ENCODE data around the gene BDKRB2.

BDKRB2 gene

DNA sequence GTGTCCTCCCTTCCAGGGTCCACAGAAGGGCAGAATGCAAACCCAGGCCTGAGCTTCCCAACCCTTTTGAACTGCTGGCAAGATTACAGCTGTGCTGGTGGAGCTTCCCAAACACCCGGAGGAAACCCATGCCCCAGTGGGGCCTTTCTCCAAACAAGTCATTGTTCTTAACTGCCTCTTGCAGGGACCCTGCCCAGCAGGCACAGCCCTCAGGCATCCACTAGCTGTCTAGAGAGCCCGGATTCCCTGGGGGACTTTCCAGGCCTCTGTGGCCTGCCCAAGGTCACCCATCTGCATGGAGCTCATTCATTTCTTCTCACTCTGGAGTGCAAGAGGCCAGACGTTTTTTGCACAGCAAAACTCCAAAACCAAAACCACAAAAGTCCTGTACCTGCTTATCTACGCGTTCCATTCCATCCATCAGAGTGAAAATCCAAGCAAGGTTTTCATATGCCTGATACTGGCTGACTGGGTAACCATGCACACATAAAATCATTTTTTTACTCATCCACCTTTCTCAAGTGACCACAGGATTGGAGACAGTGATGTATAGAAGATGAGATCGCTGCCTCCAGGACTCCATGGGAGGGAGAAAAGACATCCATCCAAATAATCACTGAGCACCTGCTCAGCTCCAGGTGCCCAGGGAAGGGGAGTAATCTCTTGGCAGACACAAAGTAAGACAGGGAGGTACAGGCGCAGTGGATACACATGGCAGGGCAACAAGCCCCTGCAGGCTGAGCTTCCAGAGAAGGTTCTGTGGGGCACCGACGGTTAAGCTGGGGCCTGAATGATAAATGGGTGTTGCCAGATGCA is 17.2 kb upstream of the BDKRB2 start:
- in situ Hi-C loops (cut with MboI; ENCODE audit: low pct_unique_long_range_greater_than_20kb, low sequenced_read_pairs, unreplicated experiment): no loop called here
- no peak for DNase-seq (ENCODE audit: low spot score)
- TF ChIP-seq, protein P1, sequence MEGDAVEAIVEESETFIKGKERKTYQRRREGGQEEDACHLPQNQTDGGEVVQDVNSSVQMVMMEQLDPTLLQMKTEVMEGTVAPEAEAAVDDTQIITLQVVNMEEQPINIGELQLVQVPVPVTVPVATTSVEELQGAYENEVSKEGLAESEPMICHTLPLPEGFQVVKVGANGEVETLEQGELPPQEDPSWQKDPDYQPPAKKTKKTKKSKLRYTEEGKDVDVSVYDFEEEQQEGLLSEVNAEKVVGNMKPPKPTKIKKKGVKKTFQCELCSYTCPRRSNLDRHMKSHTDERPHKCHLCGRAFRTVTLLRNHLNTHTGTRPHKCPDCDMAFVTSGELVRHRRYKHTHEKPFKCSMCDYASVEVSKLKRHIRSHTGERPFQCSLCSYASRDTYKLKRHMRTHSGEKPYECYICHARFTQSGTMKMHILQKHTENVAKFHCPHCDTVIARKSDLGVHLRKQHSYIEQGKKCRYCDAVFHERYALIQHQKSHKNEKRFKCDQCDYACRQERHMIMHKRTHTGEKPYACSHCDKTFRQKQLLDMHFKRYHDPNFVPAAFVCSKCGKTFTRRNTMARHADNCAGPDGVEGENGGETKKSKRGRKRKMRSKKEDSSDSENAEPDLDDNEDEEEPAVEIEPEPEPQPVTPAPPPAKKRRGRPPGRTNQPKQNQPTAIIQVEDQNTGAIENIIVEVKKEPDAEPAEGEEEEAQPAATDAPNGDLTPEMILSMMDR (IDR thresholded peaks at IDR 0.05; ENCODE audit: extremely low read depth, insufficient read depth, missing control alignments): no peak

DNA sequence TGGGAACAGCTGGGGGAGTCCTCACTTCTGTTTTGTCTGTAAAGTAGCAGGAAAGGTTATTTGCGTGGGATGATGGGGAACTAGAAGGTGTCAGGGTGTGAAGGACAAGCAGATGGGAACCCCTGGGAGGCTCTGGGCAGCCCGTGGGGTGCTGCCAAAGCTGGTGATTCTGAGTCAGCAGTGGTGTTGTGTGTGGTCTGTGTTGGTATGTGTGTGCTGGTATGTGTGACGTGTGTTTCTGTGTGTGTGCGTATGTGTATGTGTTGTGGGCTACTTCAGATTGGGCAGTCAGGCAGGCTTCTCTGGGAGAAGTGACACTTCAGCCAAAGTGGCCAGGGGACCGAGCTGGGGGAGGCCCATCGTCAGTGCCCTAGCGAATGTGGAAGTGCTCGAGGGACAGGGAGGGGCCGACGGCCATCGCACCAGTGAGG is 15.3 kb upstream of the BDKRB2 start:
- TF ChIP-seq, protein P1 (IDR thresholded peaks at IDR 0.05; ENCODE audit: extremely low read depth, insufficient read depth, missing control alignments): no peak
- no peak for DNase-seq (ENCODE audit: low spot score)
- in situ Hi-C loops (cut with MboI; ENCODE audit: low pct_unique_long_range_greater_than_20kb, low sequenced_read_pairs, unreplicated experiment): no loop called here

DNA sequence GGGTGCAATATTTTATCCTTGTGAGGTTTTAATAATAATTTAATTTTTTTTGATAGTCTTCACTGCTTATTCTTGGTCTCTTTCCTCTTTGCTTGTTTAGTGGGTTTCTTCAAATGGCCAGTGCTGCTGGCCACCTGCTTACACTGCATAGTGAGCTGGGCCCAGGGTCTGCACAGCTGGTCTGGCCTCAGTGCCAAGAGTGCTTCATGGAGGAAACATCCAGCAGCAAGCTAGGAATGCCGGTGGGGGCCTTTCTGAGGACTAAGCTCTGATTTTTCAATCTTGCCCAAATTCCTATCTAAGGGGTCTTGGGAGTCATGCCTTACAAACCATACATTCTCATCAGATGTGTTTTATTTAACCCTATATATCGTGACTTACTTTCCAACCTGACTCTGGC is 13.3 kb upstream of the BDKRB2 start:
- in situ Hi-C loops (cut with MboI; ENCODE audit: low pct_unique_long_range_greater_than_20kb, low sequenced_read_pairs, unreplicated experiment): no loop called here
- no peak for DNase-seq (ENCODE audit: low spot score)
- TF ChIP-seq, protein P1 (IDR thresholded peaks at IDR 0.05; ENCODE audit: extremely low read depth, insufficient read depth, missing control alignments): no peak

DNA sequence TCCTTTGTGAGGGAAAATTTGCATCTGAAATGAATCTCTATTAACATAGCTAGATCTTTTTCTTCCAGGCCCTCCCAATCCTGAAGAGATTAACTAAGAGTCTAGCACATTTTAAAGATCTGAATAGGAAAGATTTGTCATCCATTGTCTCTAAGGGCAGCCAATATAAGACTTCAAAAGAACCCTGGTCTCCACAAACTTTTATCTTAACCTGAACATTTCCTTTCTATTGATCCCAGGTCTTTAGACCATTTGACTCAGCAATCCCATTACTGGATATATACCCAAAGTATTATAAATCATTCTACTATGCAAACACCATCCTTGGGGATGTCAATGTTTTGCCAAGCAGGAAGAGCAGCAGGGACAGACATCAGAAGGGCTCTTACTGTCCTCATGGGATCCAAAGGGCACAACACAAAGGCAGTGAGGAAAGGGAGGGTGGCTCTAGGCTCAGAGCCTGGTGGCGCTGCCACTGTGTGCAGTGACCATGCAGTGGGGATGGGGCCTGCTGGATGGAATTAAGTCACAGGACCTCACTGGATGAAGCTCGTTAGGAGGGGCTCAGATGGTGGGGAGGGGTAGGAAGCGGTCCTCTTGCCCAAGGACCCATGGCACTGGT is 12.7 kb upstream of the BDKRB2 start:
- TF ChIP-seq, protein P1 (IDR thresholded peaks at IDR 0.05; ENCODE audit: extremely low read depth, insufficient read depth, missing control alignments): no peak
- in situ Hi-C loops (cut with MboI; ENCODE audit: low pct_unique_long_range_greater_than_20kb, low sequenced_read_pairs, unreplicated experiment): no loop called here

DNA sequence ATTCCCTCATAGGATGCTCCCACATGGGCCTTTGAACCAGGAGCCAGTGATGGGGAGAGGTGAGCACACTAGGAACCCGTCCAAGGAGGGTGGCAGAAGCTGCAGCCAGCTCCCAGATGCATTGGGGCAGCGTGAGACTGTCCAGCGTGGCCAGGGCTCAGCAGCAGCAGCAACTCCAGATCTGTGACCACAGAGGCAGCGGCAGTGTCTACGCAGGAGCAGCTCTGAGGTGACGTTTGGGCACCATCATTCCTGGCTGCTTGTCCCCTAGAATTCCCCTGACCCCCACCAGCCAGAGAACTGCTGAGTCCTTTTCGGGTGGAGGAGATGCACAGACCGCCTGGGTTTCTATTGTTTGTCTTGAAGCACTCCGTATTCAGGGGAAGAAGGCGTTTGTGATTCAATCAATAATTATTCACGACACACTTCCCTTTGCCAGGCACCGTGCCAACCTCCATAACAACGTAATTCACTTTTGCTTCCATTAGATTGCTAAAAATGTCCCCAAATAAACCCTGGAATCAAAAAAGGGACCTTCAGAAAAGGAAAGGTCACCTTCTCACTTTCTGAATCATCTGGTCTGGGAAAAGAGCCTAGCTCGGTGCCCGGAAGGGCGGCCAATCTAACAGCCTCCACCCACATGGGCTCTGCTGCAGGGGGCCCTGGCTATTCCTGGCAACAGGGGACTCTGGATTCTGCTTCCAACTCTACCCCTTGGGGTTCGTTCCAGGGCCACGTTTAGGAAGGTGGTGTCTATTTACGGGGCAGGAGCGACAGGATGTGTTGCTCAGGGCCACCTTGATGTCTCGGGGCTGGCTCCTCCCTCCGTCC is 11.4 kb upstream of the BDKRB2 start:
- DNase-seq (ENCODE audit: low spot score): no peak
- in situ Hi-C loops (cut with MboI; ENCODE audit: low pct_unique_long_range_greater_than_20kb, low sequenced_read_pairs, unreplicated experiment): no loop called here
- TF ChIP-seq, protein P1 (IDR thresholded peaks at IDR 0.05; ENCODE audit: extremely low read depth, insufficient read depth, missing control alignments): no peak

More for the DNA sequence above, 12.7 kb upstream of the BDKRB2 start:
- no peak for DNase-seq (ENCODE audit: low spot score)

DNA sequence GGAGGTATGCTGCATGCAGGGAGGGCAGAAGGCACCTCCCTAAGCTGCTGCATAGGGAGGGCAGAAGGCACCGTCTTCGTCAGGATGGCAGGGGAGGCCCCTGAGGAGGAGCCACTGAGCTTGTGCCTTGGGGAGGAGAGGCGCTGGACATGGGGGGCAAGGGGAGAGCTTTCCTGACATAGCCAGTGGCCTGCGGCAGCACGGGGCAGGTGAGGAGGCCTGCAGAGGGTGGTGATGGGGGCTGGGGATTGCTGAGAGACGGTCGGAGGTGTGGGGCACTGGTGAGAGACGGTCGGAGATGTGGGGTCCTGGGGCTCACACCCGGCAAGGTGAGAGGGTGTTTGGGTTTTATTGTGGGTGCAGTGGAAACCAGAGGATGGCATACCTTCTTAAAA is 10.4 kb upstream of the BDKRB2 start:
- in situ Hi-C loops (cut with MboI; ENCODE audit: low pct_unique_long_range_greater_than_20kb, low sequenced_read_pairs, unreplicated experiment): no loop called here
- TF ChIP-seq, protein P1 (IDR thresholded peaks at IDR 0.05; ENCODE audit: extremely low read depth, insufficient read depth, missing control alignments): no peak
- no peak for DNase-seq (ENCODE audit: low spot score)
